Liver (tissue), 9 donors: ENCODE data around the gene RERE. TPM values are rescaled to one million over a fixed set of nuclear protein-coding genes. Genes with fewer than 3 reads are reported as not detected.

Experiments used
- DNase-seq: peaks from one replicate; pipeline ENCODE4 v3.0.0-alpha.2; 2017; ENCODE audit warnings: low spot score
- H3K27ac ChIP-seq, 2 donors: one replicate each; pipeline ENCODE4 v1.7.0; 2013; ENCODE audit warnings: inconsistent platforms in 2 of 2, low read length in 2 of 2, control low read depth in 1 of 2, low read depth in 1 of 2, mild to moderate bottlenecking in 1 of 2
- H3K27me3 ChIP-seq, 4 donors: one replicate each; pipeline versions ENCODE4 v1.6.1 to v1.7.0; 2013; ENCODE audit warnings: low read length in 3 of 4, inconsistent platforms in 1 of 4, mild to moderate bottlenecking in 1 of 4, moderate library complexity in 1 of 4; ENCODE audit not compliant: control insufficient read depth in 4 of 4, insufficient read depth in 4 of 4
- H3K36me3 ChIP-seq, 4 donors: one replicate each; pipeline versions ENCODE4 v1.6.1 to v1.7.0; 2013; ENCODE audit warnings: low read length in 3 of 4, mild to moderate bottlenecking in 3 of 4, low read depth in 1 of 4, moderate library complexity in 1 of 4; ENCODE audit not compliant: control insufficient read depth in 4 of 4, insufficient read depth in 3 of 4
- H3K4me1 ChIP-seq, 4 donors: one replicate each; pipeline versions ENCODE4 v1.6.1 to v1.7.0; 2013; ENCODE audit warnings: low read length in 3 of 4, mild to moderate bottlenecking in 3 of 4, moderate library complexity in 1 of 4; ENCODE audit not compliant: control insufficient read depth in 4 of 4, insufficient read depth in 4 of 4
- H3K4me3 ChIP-seq, 3 donors: one replicate each; pipeline versions ENCODE4 v1.6.1 to v1.7.0; 2013; ENCODE audit warnings: low read length in 3 of 3, control low read depth in 1 of 3, low read depth in 1 of 3, mild to moderate bottlenecking in 1 of 3
- H3K9ac ChIP-seq, 2 donors: one replicate each; pipeline ENCODE4 v1.7.0; 2013; ENCODE audit warnings: low read length in 2 of 2, mild to moderate bottlenecking in 2 of 2, moderate library complexity in 2 of 2, control low read depth in 1 of 2, low read depth in 1 of 2
- H3K9me3 ChIP-seq, 4 donors: one replicate each; pipeline versions ENCODE4 v1.6.1 to v1.7.0; 2013; ENCODE audit warnings: low read length in 3 of 4; ENCODE audit not compliant: control insufficient read depth in 4 of 4
- EGR1 ChIP-seq, 2 donors: IDR thresholded peaks; 2 replicates each; pipeline ENCODE4 v1.6.1; 2016 to 2018; ENCODE audit warnings: antibody characterized with exemption in 2 of 2, low read depth in 2 of 2
- FOXA2 ChIP-seq: IDR thresholded peaks from 2 replicates; pipeline ENCODE4 v1.6.1; 2016; ENCODE audit warnings: antibody characterized with exemption
- HNF4A ChIP-seq, 2 donors: conservative IDR thresholded peaks; 2 replicates each; pipeline ENCODE4 v1.6.1; 2016; ENCODE audit warnings: antibody characterized with exemption in 2 of 2, mild to moderate bottlenecking in 2 of 2
- MAX ChIP-seq: IDR thresholded peaks from 2 replicates; pipeline ENCODE4 v1.6.1; 2016; ENCODE audit warnings: antibody characterized with exemption
- RXRA ChIP-seq, 2 donors: IDR thresholded peaks; 2 replicates each; pipeline ENCODE4 v1.6.1; 2017 to 2018; ENCODE audit warnings: antibody characterized with exemption in 2 of 2, mild to moderate bottlenecking in 1 of 2
- WGBS: extraction: QIAGEN DNeasy Blood & Tissue Kit; methylation state at CpG from one replicate; pipeline ENCODE4 v1.1.7; 2013; 5-methylcytosine and 5-hydroxymethylcytosine counted together
- polyA plus RNA-seq, 2 donors: library from polyadenylated mRNA; stranded (reverse) in 1 of 2; unstranded in 1 of 2; fragments of 200-250 nt in 1 of 2; fragments of >200 nt in 1 of 2; fragmentation: Nextera tagmentation in 1 of 2; extraction: Ambion mirVana in 1 of 2; gene quantifications; one replicate each; pipeline versions ENCODE4 v1.2.1 to v1.2.3, GENCODE V29; 2013 to 2015
- total RNA-seq, 2 donors: library from RNA; depleted of rRNA; stranded (reverse); fragments of >200 nt; gene quantifications; one replicate each; pipeline ENCODE4 v1.2.3, GENCODE V29; 2014
- TF ChIP-seq, protein P1 (sequence below): IDR thresholded peaks from 2 replicates; pipeline ENCODE4 v1.6.1; 2016; ENCODE audit warnings: antibody characterized with exemption
- TF ChIP-seq, protein P2 (sequence below): IDR thresholded peaks from 2 replicates; pipeline ENCODE4 v1.6.1; 2016; ENCODE audit warnings: antibody characterized with exemption
- TF ChIP-seq, protein P3 (sequence below): IDR thresholded peaks from 2 replicates; pipeline ENCODE4 v1.6.1; 2016; ENCODE audit warnings: antibody characterized with exemption, mild to moderate bottlenecking
- donor health status: healthy.
- donor health status: healthy.
- donor health status: healthy.
- donor health status: healthy.
- donor health status: healthy.

Gene RERE
- total and polyA plus RNA-seq, 4 donors, result 9.8 to 49.1 (median 24.8) TPM

GRCh38 chr1:8473121-8473875 is 344.1 kb downstream of the RERE start:
- TF ChIP-seq, protein P1, sequence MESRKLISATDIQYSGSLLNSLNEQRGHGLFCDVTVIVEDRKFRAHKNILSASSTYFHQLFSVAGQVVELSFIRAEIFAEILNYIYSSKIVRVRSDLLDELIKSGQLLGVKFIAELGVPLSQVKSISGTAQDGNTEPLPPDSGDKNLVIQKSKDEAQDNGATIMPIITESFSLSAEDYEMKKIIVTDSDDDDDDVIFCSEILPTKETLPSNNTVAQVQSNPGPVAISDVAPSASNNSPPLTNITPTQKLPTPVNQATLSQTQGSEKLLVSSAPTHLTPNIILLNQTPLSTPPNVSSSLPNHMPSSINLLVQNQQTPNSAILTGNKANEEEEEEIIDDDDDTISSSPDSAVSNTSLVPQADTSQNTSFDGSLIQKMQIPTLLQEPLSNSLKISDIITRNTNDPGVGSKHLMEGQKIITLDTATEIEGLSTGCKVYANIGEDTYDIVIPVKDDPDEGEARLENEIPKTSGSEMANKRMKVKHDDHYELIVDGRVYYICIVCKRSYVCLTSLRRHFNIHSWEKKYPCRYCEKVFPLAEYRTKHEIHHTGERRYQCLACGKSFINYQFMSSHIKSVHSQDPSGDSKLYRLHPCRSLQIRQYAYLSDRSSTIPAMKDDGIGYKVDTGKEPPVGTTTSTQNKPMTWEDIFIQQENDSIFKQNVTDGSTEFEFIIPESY, result no peak
- no peak for TF ChIP-seq MAX
- TF ChIP-seq RXRA (IDR thresholded peaks at IDR 0.05), result no peak
- H3K27me3 ChIP-seq, result no peaks in the 10 kb centered on the region
- H3K27ac ChIP-seq, result no peak overlapping the region
- H3K4me3 ChIP-seq, result no peak overlapping the region
- 78% methylated on average over 4 of the region's 4 CpGs for WGBS
- H3K4me1 ChIP-seq, result peaks cover 0 to 17% (median 8%) of the 10 kb centered on the region in 4 donors
- H3K9ac ChIP-seq, result no peak overlapping the region
- DNase-seq, result no peak
- no peaks in the 10 kb centered on the region for H3K36me3 ChIP-seq
- H3K9me3 ChIP-seq, result no peaks in the 10 kb centered on the region

DNA sequence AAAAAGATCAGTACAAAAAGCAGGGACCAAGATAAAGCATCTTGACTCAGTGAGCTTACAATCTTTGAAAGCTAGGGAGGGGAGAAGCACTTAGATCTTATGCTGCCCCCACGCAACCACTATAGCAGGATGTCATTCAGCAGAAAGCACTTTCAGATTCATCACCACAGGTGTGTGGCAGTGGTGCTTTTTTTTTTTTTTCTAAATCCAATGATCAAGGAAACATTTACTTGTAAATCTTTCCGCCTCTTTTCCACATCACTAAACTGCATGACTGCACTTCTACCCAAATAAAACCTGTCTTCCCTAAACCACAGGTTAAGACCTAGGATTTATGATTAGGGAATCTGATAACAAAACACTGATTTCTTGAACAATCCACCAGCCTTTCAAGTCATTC is 344.8 kb downstream of the RERE start:
- TF ChIP-seq FOXA2 (no peak), EGR1 (IDR thresholded peaks at IDR 0.05; ENCODE audit: low read depth in 2 of 2) (no peak), HNF4A (conservative IDR thresholded peaks at IDR 0.05) (no peak), RXRA (IDR thresholded peaks at IDR 0.05) (no peak)
- TF ChIP-seq, protein P1, result no peak
- TF ChIP-seq, protein P2, sequence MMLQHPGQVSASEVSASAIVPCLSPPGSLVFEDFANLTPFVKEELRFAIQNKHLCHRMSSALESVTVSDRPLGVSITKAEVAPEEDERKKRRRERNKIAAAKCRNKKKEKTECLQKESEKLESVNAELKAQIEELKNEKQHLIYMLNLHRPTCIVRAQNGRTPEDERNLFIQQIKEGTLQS, result no peak
- TF ChIP-seq, protein P3, sequence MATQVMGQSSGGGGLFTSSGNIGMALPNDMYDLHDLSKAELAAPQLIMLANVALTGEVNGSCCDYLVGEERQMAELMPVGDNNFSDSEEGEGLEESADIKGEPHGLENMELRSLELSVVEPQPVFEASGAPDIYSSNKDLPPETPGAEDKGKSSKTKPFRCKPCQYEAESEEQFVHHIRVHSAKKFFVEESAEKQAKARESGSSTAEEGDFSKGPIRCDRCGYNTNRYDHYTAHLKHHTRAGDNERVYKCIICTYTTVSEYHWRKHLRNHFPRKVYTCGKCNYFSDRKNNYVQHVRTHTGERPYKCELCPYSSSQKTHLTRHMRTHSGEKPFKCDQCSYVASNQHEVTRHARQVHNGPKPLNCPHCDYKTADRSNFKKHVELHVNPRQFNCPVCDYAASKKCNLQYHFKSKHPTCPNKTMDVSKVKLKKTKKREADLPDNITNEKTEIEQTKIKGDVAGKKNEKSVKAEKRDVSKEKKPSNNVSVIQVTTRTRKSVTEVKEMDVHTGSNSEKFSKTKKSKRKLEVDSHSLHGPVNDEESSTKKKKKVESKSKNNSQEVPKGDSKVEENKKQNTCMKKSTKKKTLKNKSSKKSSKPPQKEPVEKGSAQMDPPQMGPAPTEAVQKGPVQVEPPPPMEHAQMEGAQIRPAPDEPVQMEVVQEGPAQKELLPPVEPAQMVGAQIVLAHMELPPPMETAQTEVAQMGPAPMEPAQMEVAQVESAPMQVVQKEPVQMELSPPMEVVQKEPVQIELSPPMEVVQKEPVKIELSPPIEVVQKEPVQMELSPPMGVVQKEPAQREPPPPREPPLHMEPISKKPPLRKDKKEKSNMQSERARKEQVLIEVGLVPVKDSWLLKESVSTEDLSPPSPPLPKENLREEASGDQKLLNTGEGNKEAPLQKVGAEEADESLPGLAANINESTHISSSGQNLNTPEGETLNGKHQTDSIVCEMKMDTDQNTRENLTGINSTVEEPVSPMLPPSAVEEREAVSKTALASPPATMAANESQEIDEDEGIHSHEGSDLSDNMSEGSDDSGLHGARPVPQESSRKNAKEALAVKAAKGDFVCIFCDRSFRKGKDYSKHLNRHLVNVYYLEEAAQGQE, result no peak
- Histone ChIP-seq H3K27ac (no peak overlapping the region), H3K9me3 (no peaks in the 10 kb centered on the region), H3K27me3 (no peaks in the 10 kb centered on the region), H3K9ac (no peak overlapping the region), H3K36me3 (no peaks in the 10 kb centered on the region), H3K4me1 (peaks cover 0 to 17% (median 11%) of the 10 kb centered on the region in 4 donors), H3K4me3 (no peak overlapping the region)
- DNase-seq, result no peak
- 94% methylated on average over 2 of the region's 2 CpGs for WGBS
